Measurements from ENCODE around the gene FOXP1.

The FOXP1 gene

GRCh38 chr3:70919661-70920060 lies 663.9 kb downstream of the FOXP1 start:
- H3K4me3 ChIP-seq (ENCODE audit: control insufficient read depth, low read depth, low read length): no peak overlapping the region
- no peak for TF ChIP-seq CTCF (conservative IDR thresholded peaks at IDR 0.05; ENCODE audit: control insufficient read depth, insufficient read depth, low read depth, low read length)
- no peak for DNase-seq (ENCODE audit: low read depth)

- peak; percentile 5 for DNase-seq (ENCODE audit: low read depth)
- no peak for TF ChIP-seq CTCF (conservative IDR thresholded peaks at IDR 0.05; ENCODE audit: control insufficient read depth, insufficient read depth, low read depth, low read length)
- H3K4me3 ChIP-seq (ENCODE audit: control insufficient read depth, low read depth, low read length): no peak overlapping the region
Observed at GRCh38 chr3:70919091-70919490, 664.4 kb downstream of the FOXP1 start.

- DNase-seq (ENCODE audit: low read depth): no peak
- no peak overlapping the region for H3K4me3 ChIP-seq (ENCODE audit: control insufficient read depth, low read depth, low read length)
- TF ChIP-seq CTCF (conservative IDR thresholded peaks at IDR 0.05; ENCODE audit: control insufficient read depth, insufficient read depth, low read depth, low read length): no peak
Observed at GRCh38 chr3:70916375-70917055, 667.0 kb downstream of the FOXP1 start.

GRCh38 chr3:70914862-70915261 lies 668.7 kb downstream of the FOXP1 start:
- no peak for DNase-seq (ENCODE audit: low read depth)
- no peak overlapping the region for H3K4me3 ChIP-seq (ENCODE audit: control insufficient read depth, low read depth, low read length)
- TF ChIP-seq CTCF (conservative IDR thresholded peaks at IDR 0.05; ENCODE audit: control insufficient read depth, insufficient read depth, low read depth, low read length): no peak

GRCh38 chr3:70911719-70912118 lies 671.8 kb downstream of the FOXP1 start:
- TF ChIP-seq CTCF (conservative IDR thresholded peaks at IDR 0.05; ENCODE audit: control insufficient read depth, insufficient read depth, low read depth, low read length): no peak
- DNase-seq (ENCODE audit: low read depth): no peak
- no peak overlapping the region for H3K4me3 ChIP-seq (ENCODE audit: control insufficient read depth, low read depth, low read length)

GRCh38 chr3:70905491-70905890 lies 678.0 kb downstream of the FOXP1 start:
- no peak for DNase-seq (ENCODE audit: low read depth)
- TF ChIP-seq CTCF (conservative IDR thresholded peaks at IDR 0.05; ENCODE audit: control insufficient read depth, insufficient read depth, low read depth, low read length): no peak
- no peak overlapping the region for H3K4me3 ChIP-seq (ENCODE audit: control insufficient read depth, low read depth, low read length)
